Left forelimb (tissue), 1 donor: ENCODE results near the gene ZNF69.
"Not testable (repeated sequence)": the region's sequence is repeated elsewhere in the genome, so short reads cannot be mapped to it uniquely, and the experiment has no call there.

Experiments
- DNase-seq: peaks from one replicate; pipeline ENCODE4 v3.0.0-alpha.2; 2018; ENCODE audit warnings: low spot score

The ZNF69 gene

DNA sequence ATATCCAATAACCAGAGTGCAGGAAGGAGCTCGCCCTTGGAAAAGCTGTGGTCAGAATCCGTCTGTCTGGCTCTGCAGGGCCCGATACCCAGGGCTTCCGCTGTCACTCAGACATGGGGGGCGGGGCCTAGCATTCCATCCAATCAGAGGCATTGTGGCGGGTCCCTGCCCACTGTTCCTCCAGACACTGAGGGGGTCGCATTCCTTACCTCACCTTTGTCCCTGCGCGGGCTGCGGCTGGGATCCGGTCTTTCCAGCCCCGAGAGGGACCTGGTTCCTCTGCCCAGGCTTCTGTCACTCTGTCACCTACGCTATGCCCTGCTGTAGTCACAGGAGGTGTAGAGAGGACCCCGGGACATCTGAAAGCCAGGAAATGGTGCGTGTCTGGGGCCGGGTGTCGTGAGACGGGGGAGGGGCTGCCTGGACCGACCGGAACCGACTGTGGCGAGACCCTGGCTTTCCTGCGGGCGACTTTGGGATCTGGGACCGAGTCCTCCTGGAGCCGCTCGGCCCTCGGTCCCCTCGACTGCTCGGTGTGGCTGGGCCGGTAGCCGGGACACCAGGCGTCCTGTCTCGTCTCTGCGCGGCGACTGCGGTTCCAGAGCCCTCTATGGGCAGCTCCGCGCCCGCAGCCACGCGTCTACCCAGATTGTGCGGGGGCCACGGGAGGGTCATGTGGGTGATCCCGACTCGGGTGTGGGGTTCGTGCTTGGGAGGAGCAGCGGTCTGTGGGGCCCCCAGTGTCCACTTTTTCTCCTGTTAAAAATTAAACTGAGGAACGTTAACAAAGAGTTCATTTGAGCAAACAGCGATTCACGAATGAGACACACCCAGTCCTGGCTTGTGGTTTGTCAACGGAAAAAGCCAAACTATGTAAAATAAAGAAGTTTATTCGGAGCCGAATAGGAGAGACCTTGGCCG is at the start of gene ZNF69:
Gene ZNF69, plus strand, starts transcription at position 172 of the 921 bp plus-strand sequence. Its CDS starts 142 bp downstream, at position 314.
- peak; percentile 89 for DNase-seq

DNA sequence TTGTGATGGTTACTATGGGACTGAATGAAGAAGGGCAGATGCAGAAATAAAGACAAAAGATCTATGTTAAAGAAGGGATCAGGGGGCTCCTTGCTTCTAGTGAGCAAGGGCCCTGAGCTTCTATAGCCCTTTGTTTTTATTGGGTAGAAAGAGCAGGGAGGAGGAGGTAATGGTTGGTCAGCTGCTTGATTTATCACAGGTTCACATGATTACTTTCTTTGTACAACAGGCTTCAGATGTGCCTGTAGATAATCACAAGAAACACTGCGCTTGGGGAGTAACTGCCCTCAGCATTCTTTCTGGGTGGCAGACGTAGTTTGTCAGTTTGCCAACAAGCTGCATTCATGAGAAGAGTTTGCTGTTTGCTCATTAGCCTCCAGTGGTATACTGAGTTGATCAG is 43.9 kb upstream of the ZNF69 start:
- no peak for DNase-seq

DNA sequence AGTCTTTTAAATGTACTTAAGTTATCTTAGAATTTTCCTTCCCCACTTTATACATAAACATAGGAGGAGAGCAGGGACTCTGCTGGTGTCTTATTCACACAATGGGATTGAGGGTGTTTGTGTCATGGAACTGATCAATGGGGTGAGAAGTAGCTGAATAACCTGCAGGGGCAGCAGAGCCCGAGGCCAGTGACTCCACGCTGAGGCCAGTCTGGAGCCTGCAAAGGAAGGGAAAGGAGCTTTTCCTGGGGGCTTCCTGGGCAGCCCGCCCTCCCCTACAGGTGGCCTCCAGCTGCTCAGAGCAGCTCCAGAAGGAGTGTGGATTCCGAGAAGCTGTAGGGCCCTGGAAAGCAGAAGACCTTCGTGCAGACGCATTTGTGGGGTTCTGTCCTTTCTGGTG is 40.0 kb upstream of the ZNF69 start:
- not testable (repeated sequence) for DNase-seq

DNA sequence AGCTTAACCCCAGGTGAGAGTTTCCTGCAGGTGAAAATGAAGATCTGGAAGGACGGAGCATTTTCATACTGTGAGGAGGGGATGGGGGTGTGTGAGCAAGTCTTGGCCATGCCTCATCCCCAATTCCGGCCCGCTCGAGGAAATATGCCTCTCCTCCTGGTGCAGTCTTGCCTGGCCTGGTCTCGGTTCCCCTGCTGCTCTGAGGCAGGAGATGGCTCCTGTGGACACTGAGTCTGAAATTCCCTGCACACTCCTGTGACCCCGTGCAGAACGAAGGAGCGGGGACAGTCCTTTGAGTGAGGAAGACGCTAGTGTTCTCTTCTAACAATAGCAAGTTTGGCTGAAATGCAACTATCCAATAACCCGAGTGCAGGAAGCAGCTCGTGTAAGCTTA is 39.4 kb upstream of the ZNF69 start:
- no peak for DNase-seq

DNA sequence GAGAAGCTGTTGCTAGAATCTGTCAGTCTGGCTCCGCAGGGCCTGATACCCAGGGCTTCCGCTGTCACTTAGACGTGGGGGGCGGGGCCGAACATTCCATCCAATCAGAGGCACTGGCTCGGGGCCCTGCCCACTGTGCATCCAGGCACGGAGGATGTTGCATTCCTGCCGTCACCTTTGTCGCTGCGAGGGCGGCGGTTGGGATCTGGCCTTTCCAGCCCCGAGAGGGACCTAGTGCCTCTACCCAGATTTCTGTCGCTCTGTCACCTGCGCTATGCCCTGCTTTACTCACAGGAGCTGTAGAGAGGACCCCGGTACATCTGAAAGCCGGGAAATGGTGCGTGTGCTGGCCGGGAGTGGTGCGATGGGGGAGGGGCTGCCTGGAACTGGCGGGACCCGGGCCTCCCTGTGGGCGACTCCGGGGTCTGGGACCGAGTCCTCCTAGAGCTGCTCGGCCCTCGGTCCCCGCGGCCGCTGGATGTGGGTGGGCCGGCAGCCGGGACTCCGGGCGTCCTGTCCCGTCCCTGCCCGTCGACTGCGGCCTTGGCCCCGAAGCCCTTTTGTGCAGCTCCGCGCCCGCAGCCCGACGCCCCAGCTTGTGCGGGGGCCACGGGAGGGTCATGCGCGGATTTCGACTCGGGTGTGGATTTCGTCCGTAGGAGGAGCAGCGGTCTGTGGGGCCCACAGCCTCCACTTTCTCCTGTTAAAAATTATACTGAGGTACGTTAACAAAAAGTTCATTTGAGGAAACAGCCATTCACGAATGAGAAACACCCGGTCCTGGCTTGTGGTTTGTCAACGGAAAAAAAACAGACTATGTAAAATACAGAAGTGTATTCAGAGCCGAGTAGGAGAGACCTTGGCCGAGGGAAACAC is 38.8 kb upstream of the ZNF69 start, which contains the start of gene ZNF439:
Gene ZNF439, plus strand, starts transcription at position 133 of the 876 bp plus-strand sequence. Its CDS starts 142 bp downstream, at position 275.
- peak; percentile 87 for DNase-seq

DNA sequence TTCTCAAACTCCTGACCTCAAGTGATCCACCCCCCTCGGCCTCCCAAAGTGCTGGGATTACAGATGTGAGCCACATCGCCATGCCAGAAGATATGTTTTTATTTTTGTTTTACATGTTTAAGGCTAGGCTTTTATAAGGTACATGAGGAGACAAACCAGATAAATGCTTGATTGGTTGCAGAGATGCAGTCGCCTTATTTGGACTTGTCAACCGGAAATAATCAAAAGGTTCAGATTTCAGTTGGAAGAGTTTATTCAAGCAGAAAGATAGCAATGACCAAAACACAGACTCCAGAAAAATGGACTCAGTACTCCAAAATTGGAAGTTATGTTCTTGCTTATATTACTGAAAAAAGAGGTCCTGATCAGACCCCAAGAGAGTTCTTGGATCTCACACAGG is 37.3 kb upstream of the ZNF69 start:
- DNase-seq: not testable (repeated sequence)

DNA sequence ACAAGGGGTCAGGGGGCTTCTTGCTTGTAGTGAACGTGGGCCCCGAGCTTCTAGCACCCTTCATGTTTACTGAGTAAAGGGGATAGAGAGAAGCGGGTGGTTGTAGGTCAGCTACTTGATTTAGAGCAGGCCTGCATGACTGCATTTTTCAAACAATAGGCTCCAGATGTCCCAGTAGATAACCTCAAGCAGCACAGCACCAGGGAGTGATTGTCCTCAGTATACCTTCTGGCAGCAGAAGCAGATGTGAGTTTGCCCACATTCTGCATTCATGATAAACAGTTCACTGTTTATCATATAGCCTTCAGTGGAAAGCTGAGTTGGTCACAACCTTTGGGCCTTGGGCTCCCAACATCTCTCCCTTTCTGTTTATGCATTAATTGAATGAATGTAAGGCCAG is 34.2 kb upstream of the ZNF69 start:
- no peak for DNase-seq

DNA sequence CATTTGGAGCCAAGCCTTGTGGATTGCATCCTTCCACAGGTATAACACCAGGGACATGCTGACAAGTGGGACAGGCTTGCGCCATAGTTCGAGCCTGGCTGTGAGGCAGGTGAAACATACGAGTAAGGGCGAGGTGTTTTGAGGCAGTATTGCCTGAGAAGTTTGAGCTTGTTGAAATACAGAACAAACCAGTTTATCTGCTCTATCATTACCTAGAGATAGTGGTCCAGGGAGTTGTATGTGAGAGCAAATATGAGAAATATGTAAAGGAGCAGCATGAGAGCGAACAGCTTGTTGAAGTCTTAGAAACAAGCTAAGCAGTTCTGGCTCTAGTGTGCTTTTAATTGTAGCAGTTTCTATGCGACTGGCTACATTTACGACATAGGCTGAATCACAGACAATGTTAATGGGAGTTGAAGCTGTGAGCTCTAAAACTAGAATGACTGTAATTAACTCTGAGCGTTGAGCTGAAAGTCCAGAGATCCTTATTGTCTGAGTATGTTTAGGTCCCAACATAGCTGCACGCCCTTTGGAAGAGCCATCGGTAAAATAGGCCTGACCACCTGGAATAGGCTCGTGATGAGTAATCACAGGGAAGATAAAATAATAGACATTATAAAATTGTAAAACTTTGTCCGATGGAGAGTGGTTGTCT is 30.9 kb upstream of the ZNF69 start:
- no peak for DNase-seq

DNA sequence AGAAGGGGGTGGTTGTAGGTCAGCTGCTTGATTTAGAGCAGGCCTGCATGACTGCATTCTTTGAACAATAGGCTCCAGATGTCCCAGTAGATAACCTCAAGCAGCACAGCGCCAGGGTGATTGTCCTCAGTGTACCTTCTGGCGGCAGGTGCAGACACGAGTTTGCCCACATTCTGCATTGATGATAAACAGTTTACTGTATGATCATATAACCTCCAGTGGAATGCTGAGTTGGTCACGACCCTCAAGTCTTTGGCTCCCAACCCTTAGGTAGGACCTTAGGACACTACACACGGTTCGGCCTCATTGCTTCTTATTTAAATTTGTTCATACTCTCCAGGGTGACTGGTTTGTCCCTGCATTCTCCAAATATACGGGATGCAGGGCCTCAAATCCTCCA is 26.9 kb upstream of the ZNF69 start:
- DNase-seq: no peak

DNA sequence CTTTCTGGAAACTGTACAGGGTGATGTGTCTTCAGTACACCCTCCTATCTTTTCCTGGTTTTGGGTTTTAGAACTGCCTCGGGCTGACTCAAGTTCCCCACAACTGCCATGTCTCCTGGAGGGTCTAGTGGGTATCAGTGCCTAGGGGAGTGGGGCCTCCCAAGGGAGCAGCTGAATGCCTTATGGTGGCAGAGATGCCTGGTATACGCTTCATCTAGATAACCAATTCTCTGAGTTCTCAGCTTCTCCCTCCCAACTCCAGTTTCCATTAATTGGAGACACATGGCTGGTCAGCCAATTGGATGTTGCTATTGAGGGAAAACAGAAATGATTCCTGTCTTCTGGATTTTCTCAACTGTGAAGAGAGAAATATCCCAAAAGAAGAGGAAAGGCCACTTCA is 26.3 kb upstream of the ZNF69 start:
- DNase-seq: no peak

DNA sequence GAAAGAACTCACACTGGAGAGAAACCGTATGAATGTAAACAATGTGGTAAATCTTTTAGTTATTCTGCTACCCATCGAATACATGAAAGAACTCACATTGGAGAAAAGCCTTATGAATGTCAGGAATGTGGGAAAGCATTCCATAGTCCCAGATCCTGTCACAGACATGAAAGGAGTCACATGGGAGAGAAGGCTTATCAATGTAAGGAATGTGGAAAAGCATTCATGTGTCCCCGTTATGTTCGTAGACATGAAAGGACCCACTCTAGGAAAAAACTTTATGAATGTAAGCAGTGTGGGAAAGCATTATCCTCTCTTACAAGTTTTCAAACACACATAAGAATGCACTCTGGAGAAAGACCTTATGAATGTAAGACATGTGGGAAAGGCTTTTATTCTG is 19.8 kb upstream of the ZNF69 start:
- DNase-seq: not testable (repeated sequence)

DNA sequence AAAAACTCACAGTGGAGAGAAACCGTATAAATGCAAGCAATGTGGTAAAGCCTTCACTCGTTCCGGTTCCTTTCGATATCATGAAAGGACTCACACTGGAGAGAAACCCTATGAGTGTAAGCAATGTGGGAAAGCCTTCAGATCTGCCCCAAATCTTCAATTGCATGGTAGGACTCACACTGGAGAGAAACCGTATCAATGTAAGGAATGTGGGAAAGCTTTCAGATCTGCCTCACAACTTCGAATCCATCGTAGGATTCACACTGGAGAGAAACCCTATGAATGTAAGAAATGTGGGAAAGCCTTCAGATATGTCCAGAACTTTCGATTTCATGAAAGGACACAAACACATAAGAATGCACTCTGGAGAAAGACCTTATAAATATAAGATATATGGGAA is 19.4 kb upstream of the ZNF69 start:
- no peak for DNase-seq

DNA sequence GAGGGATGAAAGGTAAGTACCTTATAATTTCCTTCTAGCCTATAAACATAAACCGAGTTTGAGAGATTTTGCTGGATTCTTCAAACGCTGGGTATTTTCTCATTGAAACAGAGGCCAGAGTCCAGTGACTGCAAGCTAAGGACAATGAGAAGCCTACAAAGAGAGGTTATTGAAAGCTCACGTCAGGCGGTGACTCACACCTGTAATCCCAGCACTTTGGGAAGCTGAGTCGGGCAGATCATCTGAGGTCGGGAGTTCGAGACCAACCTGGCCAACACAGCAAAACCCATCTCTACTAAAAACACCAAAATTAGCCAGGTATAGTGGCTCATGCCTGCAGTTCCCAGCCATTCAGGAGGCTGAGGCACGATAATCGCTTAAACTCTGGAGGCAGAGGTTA is 15.0 kb upstream of the ZNF69 start:
- DNase-seq: no peak

DNA sequence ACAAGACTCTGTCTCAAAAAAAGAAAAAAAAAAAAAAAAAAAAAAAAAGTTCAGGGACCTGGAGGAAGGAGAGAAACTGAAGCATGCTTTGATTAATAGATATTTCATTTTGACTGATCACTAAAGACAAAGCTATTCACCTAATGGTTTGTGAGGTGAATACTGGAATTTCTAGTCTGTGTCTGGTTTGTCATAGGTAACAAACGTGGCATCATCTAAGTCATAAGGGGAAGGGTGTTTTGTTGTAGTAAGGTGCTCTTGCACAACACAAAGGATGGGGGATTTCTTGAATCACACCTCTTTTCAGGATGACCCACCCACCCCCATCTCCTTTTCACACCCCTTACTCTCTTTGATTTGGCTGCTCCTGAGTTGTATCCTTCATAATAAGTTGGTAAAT is 13.8 kb upstream of the ZNF69 start:
- no peak for DNase-seq

DNA sequence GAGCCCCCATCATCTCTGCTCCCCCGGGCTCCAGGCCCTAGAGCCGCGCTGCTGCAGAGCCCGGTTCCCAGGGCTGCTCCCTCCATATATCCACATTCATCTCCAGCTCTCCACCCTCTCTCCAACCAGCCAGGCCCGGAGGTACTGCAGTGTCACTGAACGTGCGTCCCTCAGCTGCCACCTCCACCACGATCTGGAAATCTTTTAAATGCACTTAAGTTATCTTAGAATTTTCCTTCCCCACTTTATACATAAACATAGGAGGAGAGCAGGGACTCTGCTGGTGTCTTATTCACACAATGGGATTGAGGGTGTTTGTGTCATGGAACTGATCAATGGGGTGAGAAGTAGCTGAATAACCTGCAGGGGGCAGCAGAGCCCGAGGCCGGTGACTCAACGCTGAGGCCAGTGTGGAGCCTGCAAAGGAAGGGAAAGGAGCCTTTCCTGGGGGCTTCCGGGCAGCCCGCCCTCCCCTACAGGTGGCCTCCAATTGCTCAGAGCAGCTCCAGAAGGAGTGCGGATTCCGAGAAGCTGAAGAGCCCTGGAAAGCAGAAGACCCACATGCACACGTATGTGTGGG is 7.8 kb upstream of the ZNF69 start:
- DNase-seq: not testable (repeated sequence)

DNA sequence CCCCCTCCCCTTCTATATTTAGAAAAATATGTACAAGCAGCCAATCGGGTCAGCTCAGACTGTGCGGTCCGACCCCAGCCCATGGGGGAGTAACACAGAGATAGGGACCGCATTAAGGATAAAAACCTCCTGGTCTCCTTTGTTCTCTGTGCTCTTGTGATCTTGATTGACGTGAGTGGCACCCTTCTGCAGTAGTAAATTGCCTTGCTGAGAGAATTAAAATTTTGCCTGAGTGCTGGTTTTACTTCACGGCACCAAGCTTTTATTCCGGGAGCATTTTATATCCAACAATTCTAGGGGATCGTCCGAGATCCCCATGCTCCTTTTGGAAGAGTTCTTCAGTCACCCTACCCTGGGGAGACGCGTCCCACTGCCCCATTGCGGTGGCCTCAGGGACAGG is 7.0 kb upstream of the ZNF69 start:
- DNase-seq: no peak

DNA sequence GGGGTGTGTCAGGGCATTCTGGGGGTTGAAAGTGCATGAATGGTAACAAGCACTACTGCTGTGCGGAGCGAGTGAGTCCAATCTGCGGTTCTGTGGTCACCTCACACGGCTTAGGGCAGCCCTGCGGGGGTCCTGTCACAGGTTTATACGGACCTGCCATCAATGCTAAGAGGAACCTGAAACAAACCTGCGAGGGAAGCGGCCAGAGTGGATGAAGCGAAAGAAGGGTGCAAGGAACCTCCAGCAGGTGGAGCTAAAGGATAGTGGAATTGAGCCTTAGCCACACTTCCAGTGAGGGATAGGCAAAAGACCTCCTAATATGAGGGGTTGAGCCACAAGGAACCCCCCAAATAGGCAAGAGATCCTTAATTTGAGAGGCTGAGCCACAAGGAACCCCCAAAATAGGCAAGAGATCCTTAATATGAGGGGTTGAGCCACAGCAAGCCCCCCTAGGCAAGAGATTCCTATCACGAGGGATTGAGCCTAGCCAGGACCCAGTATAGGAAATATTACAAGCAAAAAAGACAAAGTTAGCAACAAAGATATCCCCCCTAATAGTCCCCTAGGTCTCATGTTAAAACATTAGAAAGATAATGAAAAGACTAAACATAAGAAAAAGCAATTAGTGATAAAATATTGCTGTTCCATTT is 6.3 kb upstream of the ZNF69 start:
- DNase-seq: no peak

DNA sequence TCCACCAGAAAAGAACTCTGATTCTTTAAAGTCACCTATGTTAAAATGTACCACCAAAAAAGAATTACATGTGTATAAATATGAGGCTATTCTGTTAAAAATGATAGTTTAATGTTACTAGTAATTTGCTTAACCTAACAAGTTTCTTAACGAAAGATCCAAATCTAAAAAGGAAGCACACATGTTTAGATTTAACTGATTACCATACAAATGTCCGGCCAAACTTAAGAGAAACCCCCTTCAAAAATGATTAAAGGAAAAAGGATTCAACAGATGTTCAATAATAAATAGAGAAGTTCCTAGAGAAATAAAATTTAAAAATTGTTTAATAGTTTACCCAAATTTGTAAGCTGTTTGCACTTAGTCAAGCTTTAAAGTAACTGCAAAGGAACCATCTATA is 5.0 kb upstream of the ZNF69 start:
- DNase-seq: no peak

DNA sequence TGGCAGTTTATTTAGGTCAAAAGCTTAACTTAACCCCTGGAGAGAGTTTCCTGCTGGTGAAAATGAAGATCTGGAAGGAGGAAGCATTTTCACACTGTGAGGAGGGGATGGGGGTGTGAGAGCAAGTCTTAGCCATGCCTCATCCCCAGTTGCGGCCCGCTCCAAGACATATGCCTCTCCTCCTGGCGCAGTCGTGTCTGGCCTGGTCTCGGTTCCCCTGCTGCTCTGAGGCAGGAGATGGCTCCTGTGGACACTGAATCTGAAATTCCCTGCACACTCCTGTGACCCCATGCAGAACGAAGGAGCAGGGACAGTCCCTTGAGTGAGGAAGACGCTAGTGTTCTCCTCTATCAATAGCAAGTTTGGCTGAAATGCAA is 360 bp upstream of the ZNF69 start:
- no peak for DNase-seq

DNA sequence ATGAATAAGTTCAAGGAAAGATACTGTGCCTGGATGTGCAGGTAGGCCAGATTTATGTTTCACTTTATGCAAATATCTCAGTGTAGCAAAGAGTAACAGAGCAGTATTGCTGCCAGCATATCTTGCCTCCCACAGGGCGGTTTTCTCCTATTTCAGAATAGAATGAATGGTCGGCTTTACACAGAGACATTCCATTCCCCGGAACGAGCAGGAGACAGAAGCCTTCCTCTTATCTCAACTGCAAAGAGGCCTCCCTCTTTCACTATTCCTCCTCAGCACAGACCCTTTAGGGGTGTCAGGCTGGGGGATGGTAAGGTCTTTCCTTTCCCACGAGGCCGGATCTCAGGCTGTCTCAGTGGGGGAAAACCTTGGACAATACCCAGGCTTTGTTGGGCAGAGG is 2.3 kb downstream of the ZNF69 start:
- DNase-seq: not testable (repeated sequence)

DNA sequence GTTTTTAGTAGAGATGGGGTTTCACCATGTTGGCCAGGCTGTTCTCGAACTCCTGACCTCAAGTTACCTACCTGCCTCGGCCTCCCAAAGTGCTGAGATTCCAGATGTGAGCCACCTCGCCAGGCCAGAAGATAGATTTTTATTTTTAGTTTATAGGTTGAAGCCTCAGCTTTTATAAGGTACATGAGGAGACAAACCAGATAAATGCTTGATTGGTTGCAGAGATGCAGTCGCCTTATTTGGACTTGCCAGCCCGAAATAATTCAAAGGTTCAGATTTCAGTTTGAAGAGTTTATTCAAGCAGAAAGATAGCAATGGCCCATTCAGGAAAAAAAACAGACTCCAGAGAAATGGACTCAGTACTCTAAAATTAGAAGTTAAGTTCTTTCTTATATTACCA is 3.1 kb downstream of the ZNF69 start:
- DNase-seq: no peak
